ENCODE measurements around the gene KIF17.

Gene KIF17

GRCh38 chr1:20709868-20710267 lies 7.9 kb downstream of the KIF17 start:
- DNase-seq, result no peak

GRCh38 chr1:20708891-20709290 lies 8.9 kb downstream of the KIF17 start:
- DNase-seq, result no peak

GRCh38 chr1:20708057-20708456 lies 9.8 kb downstream of the KIF17 start:
- no peak for DNase-seq

GRCh38 chr1:20706841-20707240 lies 11.0 kb downstream of the KIF17 start:
- DNase-seq, result no peak

GRCh38 chr1:20705203-20705755 lies 12.5 kb downstream of the KIF17 start:
- no peak for DNase-seq

GRCh38 chr1:20704390-20705202 lies 13.2 kb downstream of the KIF17 start:
- DNase-seq, result no peak

- DNase-seq, result no peak
Observed at GRCh38 chr1:20703124-20703756, 14.6 kb downstream of the KIF17 start.

DNA sequence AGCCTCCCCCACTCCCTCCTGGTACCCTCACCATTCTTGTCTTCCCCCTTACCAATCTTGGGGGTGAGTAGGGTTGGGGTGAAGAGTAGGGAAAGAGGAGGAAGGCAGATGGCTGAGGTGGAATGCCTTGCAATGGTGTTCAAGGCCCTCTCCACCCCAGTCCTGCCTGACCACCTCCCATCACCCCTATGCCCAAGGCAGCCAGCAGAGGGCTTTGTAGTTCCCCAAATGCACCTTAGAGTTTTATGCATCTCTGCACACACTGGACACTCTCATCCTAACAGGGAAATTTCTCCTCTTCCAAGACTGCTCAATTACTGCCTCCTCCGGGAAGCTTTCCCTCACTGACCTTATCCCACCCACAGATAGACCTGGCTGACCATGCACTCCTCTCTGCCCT lies 15.4 kb downstream of the KIF17 start:
- no peak for DNase-seq

DNA sequence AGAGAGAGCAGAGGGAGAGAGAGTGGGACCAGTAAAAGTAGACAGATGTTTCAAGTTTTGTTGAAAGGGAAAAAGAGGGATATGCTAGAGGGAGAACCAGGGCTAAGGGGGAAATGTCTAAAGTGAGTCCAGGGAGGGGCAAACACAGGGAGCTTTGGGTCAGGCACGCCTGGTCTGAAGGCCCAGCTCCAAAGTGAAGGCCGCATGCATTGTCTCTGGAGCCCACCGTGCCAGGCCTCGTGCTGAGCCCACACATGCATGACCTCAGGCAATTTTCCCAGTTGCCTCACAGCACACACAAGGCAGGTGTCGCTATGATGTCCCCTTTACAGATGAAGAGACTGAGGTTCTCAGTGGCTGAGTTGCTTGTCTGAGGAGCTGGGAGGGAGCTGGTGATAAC lies 16.0 kb downstream of the KIF17 start:
- DNase-seq, result no peak

GRCh38 chr1:20701446-20701845 lies 16.4 kb downstream of the KIF17 start:
- DNase-seq, result no peak

- no peak for DNase-seq
Observed at GRCh38 chr1:20700636-20701215, 17.1 kb downstream of the KIF17 start.

GRCh38 chr1:20699558-20699957 lies 18.2 kb downstream of the KIF17 start:
- DNase-seq, result no peak

DNA sequence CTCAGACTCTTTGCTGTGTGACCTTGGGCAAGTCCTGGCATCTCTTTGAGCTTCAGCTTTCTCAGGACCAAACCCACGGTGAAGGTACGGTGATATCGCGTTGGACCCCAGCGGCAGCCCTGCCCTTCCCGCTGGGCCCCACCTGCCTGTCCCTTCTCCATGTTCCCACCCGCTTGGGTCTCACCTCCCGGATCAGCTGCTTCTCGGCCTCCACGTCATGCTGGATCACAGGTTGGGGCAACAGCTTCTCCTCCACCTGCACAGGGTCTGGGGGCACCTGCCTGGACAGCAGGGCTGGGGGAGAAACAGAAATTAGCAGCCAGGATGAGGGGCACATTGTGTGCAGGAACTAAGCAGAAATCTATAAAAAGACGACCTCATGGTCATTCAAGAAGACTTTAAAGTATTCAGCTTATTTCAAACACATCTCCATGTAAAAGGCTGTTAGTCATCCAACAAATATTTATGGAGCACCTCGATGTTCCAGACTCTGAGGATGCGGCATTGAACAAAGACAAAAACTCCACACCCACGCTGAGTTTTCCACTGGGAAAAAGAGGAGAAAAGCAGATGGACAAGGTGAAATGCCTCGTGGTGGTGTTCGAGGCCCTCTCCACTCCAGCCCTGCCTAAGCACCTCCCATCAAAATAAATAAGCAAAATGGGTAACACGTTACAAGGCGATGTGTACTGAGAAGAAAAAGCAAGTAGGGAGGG lies 19.5 kb downstream of the KIF17 start:
- DNase-seq, result no peak

- no peak for DNase-seq
Observed at GRCh38 chr1:20697563-20697962, 20.2 kb downstream of the KIF17 start.

GRCh38 chr1:20696397-20697333 lies 21.1 kb downstream of the KIF17 start:
- DNase-seq, result peak; percentile 21

DNA sequence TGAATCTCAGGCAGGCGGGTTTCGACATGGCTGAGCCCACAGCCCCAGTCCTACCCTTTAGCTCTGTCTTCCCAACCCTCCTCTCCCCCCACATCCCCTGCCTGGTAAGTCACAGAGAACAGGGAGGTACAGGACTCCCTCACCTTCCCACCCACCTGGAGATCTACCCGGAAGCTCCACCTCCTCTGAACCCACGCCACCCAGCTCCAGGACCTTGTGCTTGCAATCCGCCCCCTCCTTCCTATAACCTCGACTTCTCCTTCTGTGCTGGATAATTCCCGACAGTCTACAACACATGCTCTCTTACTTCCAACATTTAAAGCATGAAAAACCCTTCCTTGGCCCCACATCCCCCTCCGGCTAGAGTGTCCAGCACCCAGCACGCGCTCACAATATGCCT lies 22.3 kb downstream of the KIF17 start:
- no peak for DNase-seq

DNA sequence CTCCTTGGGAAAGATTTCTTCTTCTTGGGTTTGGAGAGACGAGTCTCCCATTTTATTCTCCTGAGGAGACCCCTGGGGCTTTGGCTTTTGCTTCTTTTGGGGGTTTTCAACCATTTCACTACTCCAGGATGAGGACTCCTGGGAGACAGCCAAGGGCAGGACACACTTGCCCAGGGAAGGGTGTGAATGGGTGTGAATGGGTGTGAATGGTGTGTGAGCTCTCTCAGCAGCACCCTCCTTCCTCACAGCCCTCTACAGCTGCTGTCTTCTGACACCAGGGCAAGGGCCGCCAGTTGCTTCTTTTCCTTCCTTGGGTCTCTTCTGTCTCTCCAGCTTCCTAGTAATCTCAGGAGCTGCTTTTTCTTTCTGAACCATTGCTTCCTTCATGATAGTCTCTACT lies 24.2 kb downstream of the KIF17 start:
- no peak for DNase-seq

- no peak for DNase-seq
Observed at GRCh38 chr1:20691872-20692271, 25.9 kb downstream of the KIF17 start.

DNA sequence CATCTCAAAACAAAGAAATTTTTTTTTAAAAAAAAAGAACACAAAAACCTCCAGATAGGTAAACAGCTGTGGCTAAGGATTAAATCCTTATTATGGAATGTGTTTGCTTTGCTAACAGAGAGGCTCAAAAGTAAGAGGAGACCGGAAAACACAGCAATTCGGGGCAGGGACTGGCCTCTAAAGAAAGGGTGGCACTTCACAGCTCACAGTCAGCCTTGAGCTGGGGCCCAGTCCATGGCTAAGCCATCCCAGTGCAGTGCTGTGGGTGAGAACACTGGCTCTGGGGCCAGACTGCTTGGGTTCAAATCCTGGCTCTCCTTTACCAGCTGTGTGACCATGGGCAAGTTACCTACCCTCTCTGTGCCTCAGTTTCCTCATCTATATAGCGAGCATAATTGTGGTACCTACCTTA lies 28.2 kb downstream of the KIF17 start:
- DNase-seq, result no peak

DNA sequence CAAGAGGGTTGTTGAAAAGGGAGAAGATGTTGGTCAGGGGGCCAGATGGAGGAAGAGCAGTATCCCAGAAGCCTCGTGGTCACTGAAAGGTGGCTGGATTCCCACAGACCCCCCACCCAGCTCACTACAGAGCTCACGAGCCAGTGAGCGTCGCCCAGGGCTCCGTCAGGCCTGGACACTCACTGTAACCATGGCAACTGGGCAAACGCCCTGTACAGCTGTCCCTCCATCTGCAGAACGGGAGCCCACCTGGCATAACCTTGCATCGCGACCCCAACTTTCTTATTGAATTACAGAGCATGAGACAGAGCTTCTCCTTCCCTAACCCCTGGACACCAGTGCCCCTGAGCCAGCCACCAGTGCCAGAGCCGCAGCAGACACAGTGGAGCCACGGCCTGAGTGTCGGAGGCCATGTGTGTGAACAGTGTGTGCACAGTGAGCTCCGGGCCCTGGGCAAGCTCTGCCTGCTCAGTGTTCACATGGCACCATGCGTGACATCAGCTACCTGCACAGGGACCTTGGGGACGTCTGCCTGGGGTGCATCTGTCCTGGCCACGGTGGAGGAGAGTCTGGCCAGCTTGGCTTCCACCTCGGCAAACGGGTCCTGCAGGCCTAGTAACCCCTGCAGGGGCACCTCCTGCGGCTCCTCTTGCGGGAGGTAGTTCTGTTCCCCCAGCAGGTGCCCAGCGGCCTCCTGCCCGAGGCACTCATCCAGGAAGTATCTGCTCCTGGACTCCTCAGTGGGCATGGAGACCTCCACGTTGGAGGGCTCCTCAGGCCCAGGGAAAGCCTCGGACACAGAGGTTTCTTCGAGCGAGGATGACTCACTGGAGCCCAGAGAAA lies 30.7 kb downstream of the KIF17 start:
- no peak for DNase-seq

- no peak for DNase-seq
Observed at GRCh38 chr1:20685741-20686140, 32.1 kb downstream of the KIF17 start.

Measured in NCI-H187 treated with DMSO at 0.1 percent for 48 hours (cell line).